A549 (cell line): ENCODE data around the gene SMG6. TPM values are rescaled to one million over a fixed set of nuclear protein-coding genes. Genes with fewer than 3 reads are reported as not detected.
A peak's percentile ranks its signal among the peaks of the same experiment; 100 is the strongest.

ENCODE experiments used
- ATAC-seq, 2 experiments: fragments of 200-7000 bp in 1 of 2; fragments of >200 bp in 1 of 2; cut with Nextera tagmentation in 1 of 2; cut with Tn5 transposase in 1 of 2; 3 replicates each; pipeline versions ENCODE4 v1.8.0 to v1.9.1; 2018 to 2020; ENCODE audit warnings: mild to moderate bottlenecking in 1 of 2, moderate library complexity in 1 of 2
- CTCF ChIA-PET: fragments of 300-600 bp; sonication (Branson Sonifier 250); formaldehyde crosslinking; extraction: SDS; loops from one replicate; lab custom pipeline; 2021; ENCODE audit warnings: antibody characterized with exemption, inconsistent platforms; lab: Yijun Ruan, JAX
- POLR2A ChIA-PET: fragments of 350-600 bp; formaldehyde crosslinking; extraction: SDS; loops from one replicate; lab custom pipeline; 2021; ENCODE audit warnings: antibody characterized with exemption, inconsistent platforms; lab: Yijun Ruan, JAX
- DNase-seq, 2 experiments: peaks; one replicate each; pipeline versions ENCODE4 v3.0.0 to v3.0.0-alpha.2; 2011 to 2016; ENCODE audit warnings: low read depth in 1 of 2, low spot score in 1 of 2
- FAIRE-seq: peaks from 2 replicates; lab custom pipeline; 2011; peaks lifted over from hg19 to GRCh38; lab: Jason Lieb, UNC
- H3K27ac ChIP-seq, 2 experiments: fragments of >200 bp; sonication (Bioruptor Twin); formaldehyde crosslinking; 3 replicates each; pipeline ENCODE4 v1.5.1; 2016 to 2017
- H3K4me1 ChIP-seq: fragments of >200 bp; sonication (Bioruptor Twin); formaldehyde crosslinking; 3 replicates; pipeline ENCODE4 v1.6.1; 2016
- H3K4me2 ChIP-seq: fragments of >200 bp; sonication (Bioruptor Twin); formaldehyde crosslinking; 3 replicates; pipeline ENCODE4 v1.6.1; 2016
- H3K4me3 ChIP-seq: fragments of >200 bp; sonication (Bioruptor Twin); formaldehyde crosslinking; 3 replicates; pipeline ENCODE4 v1.5.1; 2016
- H3K9me3 ChIP-seq: fragments of >200 bp; sonication (Bioruptor Twin); formaldehyde crosslinking; 3 replicates; pipeline ENCODE4 v1.6.1; 2016
- CEBPB ChIP-seq, 2 experiments: fragments of >200 bp in 1 of 2; sonication (Bioruptor Twin) in 1 of 2; formaldehyde crosslinking in 1 of 2; IDR thresholded peaks; 2 replicates each; pipeline ENCODE4 v1.6.1; 2012 to 2016
- FOSB ChIP-seq: fragments of 250-450 bp; sonication (Bioruptor Pico); IDR thresholded peaks from 2 replicates; pipeline ENCODE4 v1.5.0; 2020; ENCODE audit warnings: mild to moderate bottlenecking, moderate library complexity
- FOXS1 ChIP-seq: fragments of 250-450 bp; sonication (Bioruptor Pico); IDR thresholded peaks from 2 replicates; pipeline ENCODE4 v1.5.0; 2020; ENCODE audit warnings: mild to moderate bottlenecking, moderate library complexity
- GATA3 ChIP-seq: IDR thresholded peaks from 2 replicates; pipeline ENCODE4 v1.6.1; 2012; ENCODE audit warnings: borderline replicate concordance
- HOXA7 ChIP-seq: fragments of 250-450 bp; sonication (Bioruptor Pico); IDR thresholded peaks from 2 replicates; pipeline ENCODE4 v1.5.0; 2020; ENCODE audit warnings: mild to moderate bottlenecking, moderate library complexity
- HOXB13 ChIP-seq: fragments of 250-450 bp; sonication (Bioruptor Pico); IDR thresholded peaks from 2 replicates; pipeline ENCODE4 v1.5.0; 2020; ENCODE audit warnings: low read depth, mild to moderate bottlenecking, moderate library complexity
- JUN ChIP-seq, 2 experiments: fragments of >200 bp; sonication (Bioruptor Twin); formaldehyde crosslinking; IDR thresholded peaks; 2 replicates in 1 of 2; 3 replicates in 1 of 2; pipeline ENCODE4 v1.6.1; 2016 to 2017
- KDM5A ChIP-seq: fragments of 200-600 bp; sonication (generic); IDR thresholded peaks from 2 replicates; pipeline ENCODE4 v1.6.1; 2016; ENCODE audit warnings: antibody characterized with exemption, mild to moderate bottlenecking
- MAFK ChIP-seq: fragments of 450-650 bp; IDR thresholded peaks from 2 replicates; pipeline ENCODE4 v1.6.1; 2014; ENCODE audit not compliant: partially characterized antibody
- NR3C1 ChIP-seq: fragments of >200 bp; sonication (Bioruptor Twin); formaldehyde crosslinking; IDR thresholded peaks from 3 replicates; pipeline ENCODE4 v1.6.1; 2017
- PHF8 ChIP-seq: fragments of 200-600 bp; sonication (generic); IDR thresholded peaks from 2 replicates; pipeline ENCODE4 v1.6.1; 2016; ENCODE audit warnings: low read depth, mild to moderate bottlenecking, antibody characterized with exemption, moderate library complexity, borderline replicate concordance
- POLR2A ChIP-seq: IDR thresholded peaks from 2 replicates; pipeline ENCODE4 v1.6.1; 2012; ENCODE audit warnings: mild to moderate bottlenecking, low read length
- POLR2AphosphoS2 ChIP-seq: conservative IDR thresholded peaks from 2 replicates; pipeline ENCODE4 v1.6.1; 2012; ENCODE audit warnings: low read length, improper control_type of control experiment, inconsistent platforms
- RAD21 ChIP-seq, 2 experiments: fragments of >200 bp in 1 of 2; sonication (Bioruptor Twin) in 1 of 2; formaldehyde crosslinking in 1 of 2; IDR thresholded peaks in 1 of 2; conservative IDR thresholded peaks in 1 of 2; 2 replicates in 1 of 2; 3 replicates in 1 of 2; pipeline ENCODE4 v1.6.1; 2012 to 2018; ENCODE audit warnings: inconsistent platforms in 1 of 2
- RARB ChIP-seq: fragments of 250-450 bp; sonication (Bioruptor Pico); IDR thresholded peaks from 2 replicates; pipeline ENCODE4 v1.8.0; 2021; ENCODE audit warnings: mild to moderate bottlenecking, moderate library complexity
- RCOR1 ChIP-seq: fragments of 150-350 bp; IDR thresholded peaks from 2 replicates; pipeline ENCODE4 v1.6.1; 2014; ENCODE audit warnings: antibody characterized with exemption, low read length, low read depth
- SMC3 ChIP-seq: fragments of >200 bp; sonication (Bioruptor Twin); formaldehyde crosslinking; IDR thresholded peaks from 3 replicates; pipeline ENCODE4 v1.6.1; 2018; ENCODE audit warnings: inconsistent platforms
- TFCP2L1 ChIP-seq: fragments of 250-450 bp; sonication (Bioruptor Pico); IDR thresholded peaks from 2 replicates; pipeline ENCODE4 v1.5.0; 2021; ENCODE audit warnings: mild to moderate bottlenecking
- ZC3H11A ChIP-seq: fragments of 450-650 bp; IDR thresholded peaks from 2 replicates; pipeline ENCODE4 v1.6.1; 2014; ENCODE audit warnings: antibody characterized with exemption, mild to moderate bottlenecking
- ZNF302 ChIP-seq: fragments of 250-450 bp; sonication (Bioruptor Pico); IDR thresholded peaks from 2 replicates; pipeline ENCODE4 v1.9.0; 2021; ENCODE audit warnings: inconsistent platforms, mild to moderate bottlenecking, moderate library complexity
- WGBS: methylation state at CpG from one replicate; pipeline ENCODE4 v1.1.6; 2017; ENCODE audit errors: missing lambda C conversion rate; 5-methylcytosine and 5-hydroxymethylcytosine counted together
- polyA plus RNA-seq, 4 experiments: library from polyadenylated mRNA; depleted of rRNA in 3 of 4; stranded (reverse); fragments of >200 nt; fragmentation: RNase III in 1 of 4; extraction: RNeasy Plus Mini Kit Qiagen cat#74134 plus additional on column Dnase treatment in 1 of 4; gene quantifications; 2 replicates in 3 of 4; 3 replicates in 1 of 4; pipeline ENCODE4 v1.2.3, GENCODE V29; 2011 to 2017
- TF ChIP-seq, protein P1 (sequence below): fragments of >200 bp; sonication (Bioruptor Twin); formaldehyde crosslinking; IDR thresholded peaks from 3 replicates; pipeline ENCODE4 v1.6.1; 2016
- TF ChIP-seq, protein P2 (sequence below): IDR thresholded peaks from 2 replicates; pipeline ENCODE4 v1.6.1; 2012
- TF ChIP-seq, protein P3 (sequence below): IDR thresholded peaks from 2 replicates; pipeline ENCODE4 v1.6.1; 2012; ENCODE audit warnings: low read depth, borderline replicate concordance
- TF ChIP-seq, protein P4 (sequence below): fragments of 250-450 bp; sonication (Bioruptor Pico); IDR thresholded peaks from 2 replicates; pipeline ENCODE4 v1.5.0; 2021; ENCODE audit warnings: mild to moderate bottlenecking, moderate library complexity, borderline replicate concordance
- TF ChIP-seq, protein P5 (sequence below): IDR thresholded peaks from 2 replicates; pipeline ENCODE4 v1.6.1; 2012
- TF ChIP-seq, protein P6 (sequence below): fragments of 200-600 bp; sonication (generic); IDR thresholded peaks from 2 replicates; pipeline ENCODE4 v1.6.1; 2016; ENCODE audit warnings: antibody characterized with exemption, mild to moderate bottlenecking, moderate library complexity

The SMG6 gene
- polyA plus RNA-seq, 2 of the 4 experiments (the other 2 are of a cell fraction), result 4.7 to 17.0 TPM

DNA sequence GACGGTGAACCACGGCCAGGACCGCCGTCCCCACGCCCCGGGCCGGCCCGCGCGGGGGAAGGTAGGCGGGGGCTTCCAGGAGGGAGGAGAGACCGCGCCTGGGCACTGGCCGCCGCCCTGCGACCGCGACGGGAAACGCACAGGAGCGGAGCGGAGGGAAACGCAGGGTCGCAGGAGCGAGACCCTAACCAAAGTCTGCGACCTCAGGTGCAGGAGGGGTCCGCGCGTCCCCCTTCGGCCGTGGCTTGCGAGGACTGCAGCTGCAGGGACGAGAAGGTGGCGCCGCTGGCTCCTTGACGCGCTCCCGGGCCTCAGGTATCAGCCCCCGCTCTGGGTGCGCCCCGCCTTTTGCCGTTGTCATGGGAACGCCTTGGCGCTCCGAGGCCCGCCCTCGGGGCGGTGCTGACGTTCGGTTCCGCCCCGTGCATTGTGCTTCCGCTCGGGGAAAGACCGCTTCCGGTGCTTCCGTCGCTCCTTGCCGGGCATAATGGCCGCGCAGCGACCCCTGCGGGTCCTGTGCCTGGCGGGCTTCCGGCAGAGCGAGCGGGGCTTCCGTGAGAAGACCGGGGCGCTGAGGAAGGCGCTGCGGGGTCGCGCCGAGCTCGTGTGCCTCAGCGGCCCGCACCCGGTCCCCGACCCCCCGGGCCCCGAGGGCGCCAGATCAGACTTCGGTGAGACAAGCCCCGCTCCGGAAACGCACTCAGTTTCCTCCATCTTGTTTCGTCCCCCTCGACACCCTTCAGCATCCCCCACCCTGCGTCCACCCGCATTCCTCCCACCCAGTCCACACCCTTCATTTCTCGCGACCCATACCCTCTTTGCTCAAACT, 261.8 kb downstream of the SMG6 start, which contains the start of gene OVCA2 (continued):
- TF ChIP-seq, protein P1, sequence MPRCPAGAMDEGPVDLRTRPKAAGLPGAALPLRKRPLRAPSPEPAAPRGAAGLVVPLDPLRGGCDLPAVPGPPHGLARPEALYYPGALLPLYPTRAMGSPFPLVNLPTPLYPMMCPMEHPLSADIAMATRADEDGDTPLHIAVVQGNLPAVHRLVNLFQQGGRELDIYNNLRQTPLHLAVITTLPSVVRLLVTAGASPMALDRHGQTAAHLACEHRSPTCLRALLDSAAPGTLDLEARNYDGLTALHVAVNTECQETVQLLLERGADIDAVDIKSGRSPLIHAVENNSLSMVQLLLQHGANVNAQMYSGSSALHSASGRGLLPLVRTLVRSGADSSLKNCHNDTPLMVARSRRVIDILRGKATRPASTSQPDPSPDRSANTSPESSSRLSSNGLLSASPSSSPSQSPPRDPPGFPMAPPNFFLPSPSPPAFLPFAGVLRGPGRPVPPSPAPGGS, result peak; percentile 79; the same call in 1 of the 3 replicates
- TF ChIP-seq KDM5A (peak; percentile 82), NR3C1 (no peak), CEBPB (IDR thresholded peaks at IDR 0.05) (no peak), TFCP2L1 (CRISPR knock-in tag) (peak; percentile 59), ZC3H11A (no peak), RAD21 (conservative IDR thresholded peaks at IDR 0.05 in 1 of 2, IDR thresholded peaks at IDR 0.05 in 1 of 2) (peak; percentile 56 to 61), FOSB (CRISPR knock-in tag) (peak; percentile 64; the same call in 1 of the 2 replicates), POLR2A (peak; percentile 71), SMC3 (peak; percentile 55; the same call in 2 of the 3 replicates), JUN (IDR thresholded peaks at IDR 0.05) (peak; percentile 90 to 97), GATA3 (peak; percentile 34; the same call in 1 of the 2 replicates), POLR2AphosphoS2 (peak; percentile 92)
- TF ChIP-seq, protein P2, sequence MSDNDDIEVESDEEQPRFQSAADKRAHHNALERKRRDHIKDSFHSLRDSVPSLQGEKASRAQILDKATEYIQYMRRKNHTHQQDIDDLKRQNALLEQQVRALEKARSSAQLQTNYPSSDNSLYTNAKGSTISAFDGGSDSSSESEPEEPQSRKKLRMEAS, result peak; percentile 71
- TF ChIP-seq, protein P3, sequence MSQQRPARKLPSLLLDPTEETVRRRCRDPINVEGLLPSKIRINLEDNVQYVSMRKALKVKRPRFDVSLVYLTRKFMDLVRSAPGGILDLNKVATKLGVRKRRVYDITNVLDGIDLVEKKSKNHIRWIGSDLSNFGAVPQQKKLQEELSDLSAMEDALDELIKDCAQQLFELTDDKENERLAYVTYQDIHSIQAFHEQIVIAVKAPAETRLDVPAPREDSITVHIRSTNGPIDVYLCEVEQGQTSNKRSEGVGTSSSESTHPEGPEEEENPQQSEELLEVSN, result peak; percentile 35; the same call in 1 of the 2 replicates
- TF ChIP-seq, protein P4, sequence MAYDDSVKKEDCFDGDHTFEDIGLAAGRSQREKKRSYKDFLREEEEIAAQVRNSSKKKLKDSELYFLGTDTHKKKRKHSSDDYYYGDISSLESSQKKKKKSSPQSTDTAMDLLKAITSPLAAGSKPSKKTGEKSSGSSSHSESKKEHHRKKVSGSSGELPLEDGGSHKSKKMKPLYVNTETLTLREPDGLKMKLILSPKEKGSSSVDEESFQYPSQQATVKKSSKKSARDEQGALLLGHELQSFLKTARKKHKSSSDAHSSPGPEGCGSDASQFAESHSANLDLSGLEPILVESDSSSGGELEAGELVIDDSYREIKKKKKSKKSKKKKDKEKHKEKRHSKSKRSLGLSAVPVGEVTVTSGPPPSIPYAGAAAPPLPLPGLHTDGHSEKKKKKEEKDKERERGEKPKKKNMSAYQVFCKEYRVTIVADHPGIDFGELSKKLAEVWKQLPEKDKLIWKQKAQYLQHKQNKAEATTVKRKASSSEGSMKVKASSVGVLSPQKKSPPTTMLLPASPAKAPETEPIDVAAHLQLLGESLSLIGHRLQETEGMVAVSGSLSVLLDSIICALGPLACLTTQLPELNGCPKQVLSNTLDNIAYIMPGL (CRISPR knock-in tag), result peak; percentile 81; the same call in 1 of the 2 replicates
- TF ChIP-seq, protein P5, sequence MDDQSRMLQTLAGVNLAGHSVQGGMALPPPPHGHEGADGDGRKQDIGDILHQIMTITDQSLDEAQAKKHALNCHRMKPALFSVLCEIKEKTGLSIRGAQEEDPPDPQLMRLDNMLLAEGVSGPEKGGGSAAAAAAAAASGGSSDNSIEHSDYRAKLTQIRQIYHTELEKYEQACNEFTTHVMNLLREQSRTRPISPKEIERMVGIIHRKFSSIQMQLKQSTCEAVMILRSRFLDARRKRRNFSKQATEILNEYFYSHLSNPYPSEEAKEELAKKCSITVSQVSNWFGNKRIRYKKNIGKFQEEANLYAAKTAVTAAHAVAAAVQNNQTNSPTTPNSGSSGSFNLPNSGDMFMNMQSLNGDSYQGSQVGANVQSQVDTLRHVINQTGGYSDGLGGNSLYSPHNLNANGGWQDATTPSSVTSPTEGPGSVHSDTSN, result peak; percentile 63; the same call in 1 of the 2 replicates

DNA sequence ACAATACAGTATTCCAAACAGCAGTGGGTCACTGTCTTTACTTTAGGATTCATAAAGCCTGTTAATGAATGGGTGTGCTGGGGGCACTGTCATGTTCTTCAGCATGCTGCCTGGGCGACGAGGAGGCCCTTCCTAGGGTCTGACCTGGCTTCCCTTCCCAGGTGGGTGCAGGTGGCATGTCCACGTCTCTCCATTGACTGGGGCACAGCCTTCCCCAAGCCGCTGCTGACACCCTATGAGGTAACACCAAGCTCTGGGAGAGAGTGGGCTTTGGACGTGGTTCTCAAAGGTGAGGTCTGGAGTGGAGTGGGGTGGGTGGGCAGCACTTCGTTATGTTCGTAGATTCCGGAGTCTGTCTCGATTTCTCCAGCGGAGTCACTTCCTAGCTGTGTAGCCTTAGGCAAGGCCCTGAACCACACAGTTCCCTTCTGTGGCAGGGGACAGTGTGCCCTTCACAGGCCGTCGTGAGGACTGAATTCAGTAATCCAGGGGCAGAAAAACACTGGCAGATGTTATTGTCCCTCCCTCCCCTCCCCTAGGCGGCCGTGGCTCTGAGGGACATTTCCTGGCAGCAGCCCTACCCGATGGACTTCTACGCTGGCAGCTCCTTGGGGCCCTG, 262.5 kb downstream of the SMG6 start:
- Histone ChIP-seq H3K4me3 (peak overlapping the region; percentile 85), H3K4me1 (peaks cover 24% of the 10 kb centered on the region), H3K4me2 (peak overlapping the region; percentile 96), H3K27ac (peak overlapping the region; percentile 93 to 99), H3K9me3 (no peaks in the 10 kb centered on the region)
- 59% methylated on average over 16 of the region's 16 CpGs for WGBS
- ATAC-seq, result no peak
- CTCF ChIA-PET, result interaction anchor here (0.8 to 16.1 kb wide), 20 partner anchors 15 to 461 kb away, joined by 3 to 224 read pairs (median 5); partner anchors contain the start of genes DPH1, HIC1 and RTN4RL1
- FAIRE-seq, result no peak
- POLR2A ChIA-PET, result interaction anchor here (0.6 to 1.2 kb wide), 3 partner anchors 10 to 134 kb away, joined by 3 to 4 read pairs (median 3); no protein-coding TSS in a partner anchor
- no peak for TF ChIP-seq ZNF302 (CRISPR knock-in tag)
- TF ChIP-seq MAFK, result no peak
- no peak for TF ChIP-seq FOXS1 (CRISPR knock-in tag)
- no peak for TF ChIP-seq HOXB13 (CRISPR knock-in tag)
- TF ChIP-seq, protein P6, sequence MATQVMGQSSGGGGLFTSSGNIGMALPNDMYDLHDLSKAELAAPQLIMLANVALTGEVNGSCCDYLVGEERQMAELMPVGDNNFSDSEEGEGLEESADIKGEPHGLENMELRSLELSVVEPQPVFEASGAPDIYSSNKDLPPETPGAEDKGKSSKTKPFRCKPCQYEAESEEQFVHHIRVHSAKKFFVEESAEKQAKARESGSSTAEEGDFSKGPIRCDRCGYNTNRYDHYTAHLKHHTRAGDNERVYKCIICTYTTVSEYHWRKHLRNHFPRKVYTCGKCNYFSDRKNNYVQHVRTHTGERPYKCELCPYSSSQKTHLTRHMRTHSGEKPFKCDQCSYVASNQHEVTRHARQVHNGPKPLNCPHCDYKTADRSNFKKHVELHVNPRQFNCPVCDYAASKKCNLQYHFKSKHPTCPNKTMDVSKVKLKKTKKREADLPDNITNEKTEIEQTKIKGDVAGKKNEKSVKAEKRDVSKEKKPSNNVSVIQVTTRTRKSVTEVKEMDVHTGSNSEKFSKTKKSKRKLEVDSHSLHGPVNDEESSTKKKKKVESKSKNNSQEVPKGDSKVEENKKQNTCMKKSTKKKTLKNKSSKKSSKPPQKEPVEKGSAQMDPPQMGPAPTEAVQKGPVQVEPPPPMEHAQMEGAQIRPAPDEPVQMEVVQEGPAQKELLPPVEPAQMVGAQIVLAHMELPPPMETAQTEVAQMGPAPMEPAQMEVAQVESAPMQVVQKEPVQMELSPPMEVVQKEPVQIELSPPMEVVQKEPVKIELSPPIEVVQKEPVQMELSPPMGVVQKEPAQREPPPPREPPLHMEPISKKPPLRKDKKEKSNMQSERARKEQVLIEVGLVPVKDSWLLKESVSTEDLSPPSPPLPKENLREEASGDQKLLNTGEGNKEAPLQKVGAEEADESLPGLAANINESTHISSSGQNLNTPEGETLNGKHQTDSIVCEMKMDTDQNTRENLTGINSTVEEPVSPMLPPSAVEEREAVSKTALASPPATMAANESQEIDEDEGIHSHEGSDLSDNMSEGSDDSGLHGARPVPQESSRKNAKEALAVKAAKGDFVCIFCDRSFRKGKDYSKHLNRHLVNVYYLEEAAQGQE, result no peak
- TF ChIP-seq, protein P5, result no peak
- TF ChIP-seq HOXA7, result no peak; the same call in 1 of the 2 replicates
- TF ChIP-seq RARB, result no peak
- no peak for TF ChIP-seq RCOR1
- TF ChIP-seq KDM5A, result no peak
- no peak for TF ChIP-seq PHF8
- DNase-seq, result no peak
